Lower lobe of right lung (tissue), 2 donors: ENCODE measurements around the gene TRPC6. TPM values are rescaled to one million over a fixed set of nuclear protein-coding genes. Genes with fewer than 3 reads are reported as not detected.
"Not testable (repeated sequence)": the region's sequence is repeated elsewhere in the genome, so short reads cannot be mapped to it uniquely, and the experiment has no call there.

Experiments used
- ATAC-seq, 2 donors: fragments of 200-7000 bp; cut with Tn5 transposase; one replicate each; pipeline ENCODE4 v1.9.1; 2020 to 2022; ENCODE audit warnings: mild to moderate bottlenecking in 2 of 2, moderate library complexity in 2 of 2
- DNase-seq: peaks from one replicate; pipeline ENCODE4 v3.0.0-alpha.2; 2020
- H3K27ac ChIP-seq: fragments of 200-600 bp; one replicate; pipeline ENCODE4 v1.8.0; 2022
- H3K27me3 ChIP-seq: fragments of 200-600 bp; one replicate; pipeline ENCODE4 v1.8.0; 2022; ENCODE audit warnings: low read depth
- H3K36me3 ChIP-seq: fragments of 200-600 bp; one replicate; pipeline ENCODE4 v1.8.0; 2022; ENCODE audit warnings: mild to moderate bottlenecking
- H3K4me1 ChIP-seq: fragments of 200-600 bp; one replicate; pipeline ENCODE4 v1.8.0; 2022
- H3K4me3 ChIP-seq: fragments of 200-600 bp; one replicate; pipeline ENCODE4 v1.8.0; 2022; ENCODE audit warnings: mild to moderate bottlenecking
- H3K9me3 ChIP-seq: fragments of 200-600 bp; one replicate; pipeline ENCODE4 v1.8.0; 2022
- CTCF ChIP-seq: fragments of 200-600 bp; IDR thresholded peaks from one replicate; pipeline ENCODE4 v1.8.0; 2022; ENCODE audit warnings: antibody characterized with exemption, mild to moderate bottlenecking
- intact Hi-C: fragments of 100-400 bp; cut with DNase I; formaldehyde crosslinking; loops from one replicate; pipeline ENCODE4 v1.11.0; 2022
- total RNA-seq: library from RNA; stranded (reverse); fragmentation: NEBNext Ultra II Directional; extraction: Animal tissue kit (Norgen Biotek cat#: 25700); gene quantifications from one replicate; pipeline ENCODE4 v1.2.1, GENCODE V29; 2021
- donor health status: DM: no; HTN: yes; CAD: no; lungs with severe emphysema.

TRPC6 gene
- total RNA-seq, 1 donor from 2014 or later: 13.9 TPM

- Histone ChIP-seq H3K4me3 (no peak overlapping the region), H3K27ac (peak overlapping the region; percentile 50)
These were observed 141.6 kb downstream of the TRPC6 start for GRCh38 chr11:101442171-101442570.

GRCh38 chr11:101441747-101442146, 142.1 kb downstream of the TRPC6 start:
- peak; percentile 55 for DNase-seq
- Histone ChIP-seq H3K4me1 (peaks cover 14% of the 10 kb centered on the region), H3K27ac (peak overlapping the region; percentile 50), H3K36me3 (no peaks in the 10 kb centered on the region), H3K27me3 (no peaks in the 10 kb centered on the region), H3K4me3 (no peak overlapping the region), H3K9me3 (no peaks in the 10 kb centered on the region)
- no peak for TF ChIP-seq CTCF
- intact Hi-C loops: no loop called here
- peak; percentile 74 to 83 for ATAC-seq

More at GRCh38 chr11:101442171-101442570, 141.6 kb downstream of the TRPC6 start:
- no peaks in the 10 kb centered on the region for H3K36me3 ChIP-seq
- peaks cover 14% of the 10 kb centered on the region for H3K4me1 ChIP-seq
- no peak for TF ChIP-seq CTCF
- H3K9me3 ChIP-seq: no peaks in the 10 kb centered on the region
- ATAC-seq: peak in 1 of 2 donors; percentile 35
- DNase-seq: no peak
- no peaks in the 10 kb centered on the region for H3K27me3 ChIP-seq
- intact Hi-C loops: no loop called here

- Histone ChIP-seq H3K27ac (no peak overlapping the region), H3K4me3 (no peak overlapping the region), H3K27me3 (no peaks in the 10 kb centered on the region), H3K9me3 (no peaks in the 10 kb centered on the region), H3K4me1 (peaks cover 4% of the 10 kb centered on the region), H3K36me3 (no peaks in the 10 kb centered on the region)
- intact Hi-C loops: no loop called here
- DNase-seq (no peak), ATAC-seq (no peak)
- no peak for TF ChIP-seq CTCF
These were observed 144.3 kb downstream of the TRPC6 start for GRCh38 chr11:101439488-101439887.

GRCh38 chr11:101438708-101439107, 145.1 kb downstream of the TRPC6 start:
- H3K27ac ChIP-seq, ATAC-seq, H3K4me3 ChIP-seq, H3K4me1 ChIP-seq, intact Hi-C loops, DNase-seq, H3K27me3 ChIP-seq, H3K36me3 ChIP-seq, H3K9me3 ChIP-seq: not testable (repeated sequence)

GRCh38 chr11:101438126-101438525, 145.7 kb downstream of the TRPC6 start:
- H3K27me3 ChIP-seq: no peaks in the 10 kb centered on the region
- no peak overlapping the region for H3K4me3 ChIP-seq

More at GRCh38 chr11:101438126-101438525, 145.7 kb downstream of the TRPC6 start:
- Histone ChIP-seq H3K27ac (no peak overlapping the region), H3K9me3 (no peaks in the 10 kb centered on the region), H3K36me3 (no peaks in the 10 kb centered on the region), H3K4me1 (no peaks in the 10 kb centered on the region)
- no peak for TF ChIP-seq CTCF
- DNase-seq (no peak), ATAC-seq (no peak)
- intact Hi-C loops: no loop called here
